GM21723 (cell line): Measurements from ENCODE around the gene IRF3.
A peak's percentile ranks its signal among the peaks of the same experiment; 100 is the strongest.

Source experiments
- ATAC-seq: cut with Tn5 transposase; IDR thresholded peaks from one replicate; pipeline ENCODE4 v1.9.1; 2021; ENCODE audit warnings: mild to moderate bottlenecking, moderate library complexity; ENCODE audit not compliant: unreplicated experiment

IRF3 gene, protein sequence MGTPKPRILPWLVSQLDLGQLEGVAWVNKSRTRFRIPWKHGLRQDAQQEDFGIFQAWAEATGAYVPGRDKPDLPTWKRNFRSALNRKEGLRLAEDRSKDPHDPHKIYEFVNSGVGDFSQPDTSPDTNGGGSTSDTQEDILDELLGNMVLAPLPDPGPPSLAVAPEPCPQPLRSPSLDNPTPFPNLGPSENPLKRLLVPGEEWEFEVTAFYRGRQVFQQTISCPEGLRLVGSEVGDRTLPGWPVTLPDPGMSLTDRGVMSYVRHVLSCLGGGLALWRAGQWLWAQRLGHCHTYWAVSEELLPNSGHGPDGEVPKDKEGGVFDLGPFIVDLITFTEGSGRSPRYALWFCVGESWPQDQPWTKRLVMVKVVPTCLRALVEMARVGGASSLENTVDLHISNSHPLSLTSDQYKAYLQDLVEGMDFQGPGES

GRCh38 chr19:49665351-49666119, at the start of gene IRF3, which contains the start of gene BCL2L12:
Gene IRF3 (minus strand): TSS chr19:49665857. CDS start chr19:49664838, 1,019 bp downstream.
Gene BCL2L12 (plus strand): TSS chr19:49665933. CDS start chr19:49666693, 760 bp downstream.
- peak; percentile 69 for ATAC-seq

DNA sequence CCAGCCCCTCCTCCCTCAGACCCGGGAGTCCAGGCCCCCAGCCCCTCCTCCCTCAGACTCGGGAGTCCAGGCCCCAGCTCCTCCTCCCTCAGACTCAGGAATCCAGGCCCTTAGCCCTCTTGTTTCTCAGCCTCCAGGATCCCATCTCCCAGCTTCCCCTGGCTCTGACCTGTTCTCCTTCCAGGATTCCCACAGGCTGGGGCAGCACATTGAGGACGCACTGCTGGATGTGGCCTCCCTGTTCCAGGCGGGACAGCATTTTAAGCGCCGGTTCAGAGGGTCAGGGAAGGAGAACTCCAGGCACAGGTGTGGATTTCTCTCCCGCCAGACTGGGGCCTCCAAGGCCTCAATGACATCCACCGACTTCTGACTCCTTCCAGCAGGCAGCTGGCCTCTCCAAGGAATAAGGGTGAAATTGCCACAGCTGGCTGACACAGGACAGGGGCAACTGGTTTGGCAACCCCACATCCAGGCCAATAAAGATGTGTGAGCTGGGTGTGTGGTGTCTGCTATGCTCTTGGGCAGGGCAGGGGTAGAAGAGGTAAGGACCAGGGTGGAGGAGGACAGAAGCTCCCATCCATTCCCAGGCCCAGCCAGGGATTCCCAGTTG, 47.7 kb upstream of the IRF3 start:
- no peak for ATAC-seq

DNA sequence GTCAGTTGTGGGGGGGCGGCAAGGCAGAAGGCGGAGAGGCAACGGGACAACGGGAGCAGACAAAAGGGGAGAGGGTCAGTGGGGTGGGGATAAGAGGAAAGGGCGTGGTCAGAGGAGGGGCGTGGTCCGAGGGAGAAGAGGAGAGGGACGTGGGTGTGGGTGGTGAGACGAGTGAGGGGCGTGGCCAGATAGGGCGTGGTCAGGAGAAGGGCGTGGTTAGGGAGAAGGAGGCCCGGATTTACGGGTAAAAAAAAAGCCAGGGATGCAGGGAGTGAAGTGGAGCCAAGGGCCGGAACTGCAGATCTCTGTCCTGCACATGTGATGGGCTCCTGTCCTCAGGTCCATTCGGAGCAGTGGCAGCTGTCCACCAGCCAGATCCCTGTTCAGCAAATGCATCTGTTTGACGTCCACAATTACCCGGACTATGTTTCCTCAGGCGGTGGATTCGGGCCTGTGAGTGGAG, 46.8 kb upstream of the IRF3 start:
- ATAC-seq = no peak

DNA sequence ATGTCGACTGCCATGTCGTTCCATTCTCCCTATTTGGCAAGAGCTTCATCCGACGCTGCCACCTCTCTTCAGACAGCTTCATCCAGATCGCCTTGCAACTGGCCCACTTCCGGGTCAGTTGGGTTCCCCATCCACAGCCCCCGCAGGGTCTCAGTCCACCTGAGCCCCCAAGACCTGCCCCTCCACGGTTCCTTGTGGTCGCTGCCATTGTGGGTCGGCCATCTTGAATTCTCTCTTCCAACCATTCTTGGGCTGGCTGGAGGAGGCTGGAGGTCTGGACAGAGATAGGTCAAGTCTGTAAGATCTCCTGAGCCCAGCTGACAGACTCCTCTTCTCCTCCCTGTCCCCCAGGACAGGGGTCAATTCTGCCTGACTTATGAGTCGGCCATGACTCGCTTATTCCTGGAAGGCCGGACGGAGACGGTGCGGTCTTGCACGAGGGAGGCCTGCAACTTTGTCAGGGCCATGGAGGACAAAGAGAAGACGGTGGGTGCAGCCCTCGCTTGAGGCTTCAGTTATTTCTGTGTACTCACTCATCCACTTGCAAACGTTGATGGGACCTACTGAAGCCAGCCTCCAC, 44.8 kb upstream of the IRF3 start:
- no peak for ATAC-seq

DNA sequence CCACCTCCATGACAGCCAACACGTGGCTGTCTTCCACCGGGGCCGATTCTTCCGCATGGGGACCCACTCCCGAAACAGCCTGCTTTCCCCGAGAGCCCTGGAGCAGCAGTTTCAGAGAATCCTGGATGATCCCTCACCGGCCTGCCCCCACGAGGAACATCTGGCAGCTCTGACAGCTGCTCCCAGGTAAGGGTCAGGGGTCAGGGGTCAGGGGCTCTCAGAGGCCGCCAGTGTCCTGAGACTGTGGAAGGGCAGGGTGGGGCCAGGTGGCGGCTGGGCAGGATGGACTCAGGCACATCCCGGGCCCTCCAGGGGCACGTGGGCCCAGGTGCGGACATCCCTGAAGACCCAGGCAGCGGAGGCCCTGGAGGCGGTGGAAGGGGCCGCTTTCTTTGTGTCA, 40.3 kb upstream of the IRF3 start:
- no peak for ATAC-seq

DNA sequence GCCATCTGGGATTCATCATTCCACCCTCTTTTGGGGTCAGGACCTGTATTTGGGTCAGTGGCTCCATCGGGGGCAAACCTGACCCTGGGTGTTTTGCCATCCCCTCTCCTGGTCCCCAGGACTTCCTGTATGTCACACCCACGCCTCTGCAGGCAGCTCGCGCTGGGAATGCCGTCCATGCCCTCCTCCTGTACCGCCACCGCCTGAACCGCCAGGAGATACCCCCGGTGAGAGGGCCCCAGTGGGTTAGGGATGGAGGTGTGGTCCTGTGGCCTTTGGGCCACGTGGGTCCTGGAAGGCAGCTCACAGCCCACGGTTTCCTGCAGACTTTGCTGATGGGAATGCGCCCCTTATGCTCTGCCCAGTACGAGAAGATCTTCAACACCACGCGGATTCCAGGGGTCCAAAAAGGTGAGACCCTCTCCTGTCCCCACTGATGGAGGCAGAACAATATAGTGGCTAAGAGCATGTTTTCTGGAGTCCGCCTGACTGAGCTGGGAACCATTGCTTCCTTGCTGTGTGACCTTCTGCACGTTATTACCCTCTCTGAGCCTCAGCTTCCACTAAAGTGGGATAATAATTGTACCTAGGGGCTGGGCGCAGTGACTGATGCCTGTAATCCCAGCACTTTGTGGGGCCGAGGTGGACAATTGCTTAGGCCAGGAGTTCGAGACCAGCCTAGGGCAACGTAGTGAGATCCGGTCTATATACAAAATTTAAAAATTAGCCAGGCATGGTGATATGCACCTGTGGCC, 39.4 kb upstream of the IRF3 start:
- no peak for ATAC-seq

GRCh38 chr19:49701271-49701786, 35.7 kb upstream of the IRF3 start:
- ATAC-seq = no peak

DNA sequence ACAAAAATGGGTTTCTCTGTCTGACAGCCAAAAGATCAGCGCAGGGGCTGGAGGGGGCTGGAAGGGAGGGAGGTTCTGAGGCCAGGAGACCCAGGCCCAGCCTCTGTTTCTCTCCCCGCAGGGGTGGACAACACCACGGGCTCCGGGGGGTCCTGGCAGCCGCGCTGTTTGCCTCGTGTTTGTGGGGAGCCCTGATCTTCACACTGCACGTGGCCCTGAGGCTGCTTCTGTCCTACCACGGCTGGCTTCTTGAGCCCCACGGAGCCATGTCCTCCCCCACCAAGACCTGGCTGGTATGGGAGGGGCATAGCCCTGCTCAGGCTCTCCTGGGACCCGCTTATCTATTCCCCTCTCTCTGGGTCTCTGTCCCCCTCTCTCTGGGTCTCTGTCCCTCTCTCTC, 34.9 kb upstream of the IRF3 start:
- ATAC-seq = no peak

DNA sequence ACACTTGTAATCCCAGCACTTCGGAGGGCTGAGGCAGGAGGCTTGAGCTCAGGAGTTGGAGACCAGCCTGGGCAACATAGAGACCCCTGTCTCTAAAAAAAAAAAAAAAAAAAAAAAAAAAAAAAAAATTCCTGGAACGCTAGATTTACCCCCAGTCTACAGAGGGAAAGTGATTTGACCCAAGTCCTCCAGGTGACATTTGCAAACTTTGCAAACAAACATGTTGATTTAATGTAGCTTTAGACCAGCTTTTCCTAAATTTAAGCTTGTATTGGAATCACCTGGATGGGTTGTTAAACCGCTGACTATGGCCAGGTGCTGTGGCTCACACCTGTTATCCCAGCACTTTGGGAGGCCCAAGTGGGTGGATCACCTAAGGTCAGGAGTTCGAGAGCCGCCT, 33.7 kb upstream of the IRF3 start:
- ATAC-seq = no peak

DNA sequence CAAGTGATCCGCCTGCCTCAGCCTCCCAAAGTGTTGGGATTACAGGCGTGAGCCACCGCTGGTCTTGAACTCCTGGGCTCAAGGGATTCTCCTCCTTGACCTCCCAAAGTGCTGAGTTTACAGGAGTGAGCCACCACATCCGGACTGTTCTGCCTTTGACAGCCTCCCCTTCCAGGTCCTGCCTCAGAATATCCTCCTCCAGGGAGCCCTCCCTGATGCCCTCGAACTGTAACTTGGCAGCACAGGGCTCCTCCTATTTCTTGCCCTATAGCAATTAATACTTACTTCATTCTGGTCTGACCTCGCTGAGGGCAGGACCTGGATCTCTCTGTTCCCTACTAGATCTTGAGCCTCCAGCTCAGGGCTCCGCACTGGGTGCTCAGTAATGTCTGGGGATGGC, 31.2 kb upstream of the IRF3 start:
- ATAC-seq = no peak

- no peak for ATAC-seq
These were observed 30.5 kb upstream of the IRF3 start for GRCh38 chr19:49696115-49696514.

GRCh38 chr19:49692147-49692506, 26.5 kb upstream of the IRF3 start:
- ATAC-seq = no peak

- ATAC-seq = no peak
These were observed 25.8 kb upstream of the IRF3 start for GRCh38 chr19:49691243-49692146.

DNA sequence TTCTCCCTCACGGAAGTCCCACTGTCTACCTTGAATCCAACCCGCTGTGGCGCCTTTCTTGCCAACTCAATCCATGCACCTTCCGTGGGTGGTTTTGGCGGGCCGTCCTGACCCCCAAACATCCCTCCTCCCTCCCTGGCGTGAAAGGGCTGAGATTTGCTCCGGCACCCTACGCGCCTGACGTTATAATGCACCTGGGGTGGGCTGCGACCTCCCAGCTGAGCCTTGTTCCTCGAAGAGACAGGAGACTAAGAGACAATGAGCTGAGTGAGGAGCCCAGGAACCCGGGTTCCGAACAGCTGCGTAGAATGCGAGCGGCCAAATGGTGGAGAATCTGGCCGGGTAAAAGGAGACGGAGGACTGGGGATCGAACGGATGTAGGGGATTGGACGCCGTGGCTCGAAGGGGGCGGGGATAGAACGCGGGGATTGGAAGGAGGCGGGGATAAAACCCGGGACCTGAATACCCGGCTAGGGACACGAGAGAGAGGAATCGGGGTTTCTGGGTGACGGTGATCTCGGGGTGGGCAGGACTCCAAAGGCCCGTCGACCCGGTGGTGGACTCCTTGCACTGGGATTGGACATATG, 25.1 kb upstream of the IRF3 start, which contains the start of gene CPT1C:
Gene CPT1C (plus strand): TSS at position 461 of the 587 bp plus-strand sequence. CDS start 1,137 bp downstream, outside the sequence.
- no peak for ATAC-seq

GRCh38 chr19:49690079-49690655, 24.5 kb upstream of the IRF3 start:
- no peak for ATAC-seq

GRCh38 chr19:49689133-49690078, 23.7 kb upstream of the IRF3 start, which contains the start of gene ADM5:
Gene ADM5 (plus strand): TSS chr19:49689594. CDS start chr19:49689838, 244 bp downstream.
- no peak for ATAC-seq

- ATAC-seq = no peak
These were observed 23.0 kb upstream of the IRF3 start for GRCh38 chr19:49688531-49689132.
